Brain pericyte (primary cell): ENCODE results near the gene CARNS1.

Experiments
- DNase-seq: peaks from one replicate; pipeline ENCODE4 v3.0.0-alpha.2; 2012; ENCODE audit warnings: low read depth, low spot score

The CARNS1 gene

GRCh38 chr11:67375320-67376055 is 40.0 kb upstream of the CARNS1 start:
- no peak for DNase-seq

- no peak for DNase-seq
Observed at GRCh38 chr11:67376063-67376820, 39.2 kb upstream of the CARNS1 start.

GRCh38 chr11:67376873-67377808 is 38.3 kb upstream of the CARNS1 start:
- no peak for DNase-seq

- DNase-seq: no peak
Observed at GRCh38 chr11:67378544-67378943, 36.9 kb upstream of the CARNS1 start.

- DNase-seq: no peak
Observed at GRCh38 chr11:67379061-67380058, 36.1 kb upstream of the CARNS1 start.

- no peak for DNase-seq
Observed at GRCh38 chr11:67381244-67381972, 34.1 kb upstream of the CARNS1 start.

- no peak for DNase-seq
Observed at GRCh38 chr11:67382276-67383136, 33.0 kb upstream of the CARNS1 start.

GRCh38 chr11:67384851-67385366 is 30.6 kb upstream of the CARNS1 start:
- DNase-seq: no peak

- no peak for DNase-seq
Observed at GRCh38 chr11:67387069-67387468, 28.4 kb upstream of the CARNS1 start.

DNA sequence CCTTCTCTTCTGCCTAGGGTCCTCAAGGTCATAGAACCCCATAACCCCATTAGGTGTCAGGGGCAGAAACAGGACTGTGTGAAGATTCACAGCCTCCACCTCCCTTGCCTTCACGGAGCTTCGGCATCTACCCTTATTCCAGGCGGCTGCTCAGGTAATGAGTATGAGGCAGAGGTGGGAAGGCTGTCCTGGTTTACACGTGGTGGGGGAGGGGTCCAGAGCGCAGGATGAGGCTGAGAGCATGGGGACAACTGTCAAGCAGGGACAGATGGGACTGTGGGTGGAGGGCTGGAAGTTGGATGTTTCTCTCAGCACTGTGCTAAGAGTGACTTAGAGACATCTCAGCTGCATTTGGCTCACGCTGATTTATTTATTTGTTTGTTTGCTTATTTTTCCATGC is 28.0 kb upstream of the CARNS1 start:
- DNase-seq: no peak

DNA sequence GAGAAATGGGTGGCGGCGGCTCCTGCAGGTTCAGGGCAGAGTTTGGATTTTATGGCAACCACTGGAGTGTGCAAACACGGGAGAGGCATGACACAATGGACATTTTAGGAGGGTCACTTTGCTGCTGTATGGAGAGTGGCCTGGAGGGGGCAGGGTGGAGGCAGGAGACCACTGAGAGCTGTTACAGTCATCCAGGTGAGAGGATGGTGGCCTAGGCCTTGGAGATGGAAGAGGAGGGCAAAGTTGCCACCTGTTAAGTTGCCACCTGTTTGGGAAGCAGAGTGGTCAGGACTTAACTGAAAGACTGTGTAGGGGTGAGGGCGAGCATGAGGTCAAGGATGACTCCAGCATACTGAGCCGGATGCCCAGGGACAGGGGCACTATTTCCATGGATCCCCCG is 26.0 kb upstream of the CARNS1 start:
- DNase-seq: no peak

- no peak for DNase-seq
Observed at GRCh38 chr11:67390947-67391303, 24.6 kb upstream of the CARNS1 start.

DNA sequence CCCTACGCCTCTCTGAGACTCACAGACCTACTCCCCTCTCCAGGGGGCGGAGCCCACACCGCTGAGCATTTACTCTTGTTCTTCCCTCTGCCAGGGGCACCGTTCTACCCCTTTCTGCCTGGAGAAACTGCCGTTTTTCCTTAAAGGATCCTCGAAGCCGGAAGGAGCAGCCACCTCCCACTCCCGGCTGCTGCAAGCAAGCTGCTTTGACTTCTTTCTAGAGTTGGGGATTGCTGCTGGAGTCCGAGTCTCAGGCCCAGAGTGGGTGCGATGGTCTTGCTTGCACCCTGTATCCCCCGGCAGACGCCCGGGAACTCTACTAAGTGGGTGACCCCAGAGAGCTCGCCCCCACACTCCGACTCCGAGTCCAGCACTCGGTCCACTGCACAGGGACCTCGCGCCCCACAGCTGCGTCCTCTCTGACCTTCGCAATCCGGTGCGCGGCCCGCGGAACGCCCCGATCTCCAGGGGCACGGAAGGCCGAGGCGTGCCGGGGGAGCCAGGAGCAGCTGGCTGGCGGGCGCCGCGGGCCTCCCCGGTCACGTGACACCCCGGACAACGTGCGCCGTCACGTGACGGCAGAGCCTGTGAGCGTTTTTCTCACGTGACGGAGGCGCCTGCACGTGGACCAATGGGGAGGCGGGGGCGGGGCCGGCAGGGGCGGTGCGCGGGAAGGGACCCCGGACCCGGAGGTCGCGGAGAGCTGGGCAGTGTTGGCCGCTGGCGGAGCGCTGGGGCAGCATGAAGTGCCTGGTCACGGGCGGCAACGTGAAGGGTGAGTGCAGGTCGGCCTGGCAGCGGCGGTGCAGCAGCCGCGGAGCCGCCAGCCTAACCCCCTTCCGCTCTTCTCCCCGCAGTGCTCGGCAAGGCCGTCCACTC is 23.9 kb upstream of the CARNS1 start, which contains the start of gene RAD9A:
RAD9A (plus strand) TSS at position 683 of the 879 bp plus-strand sequence; CDS start at position 742, 59 bp downstream.
- DNase-seq: peak; percentile 68

DNA sequence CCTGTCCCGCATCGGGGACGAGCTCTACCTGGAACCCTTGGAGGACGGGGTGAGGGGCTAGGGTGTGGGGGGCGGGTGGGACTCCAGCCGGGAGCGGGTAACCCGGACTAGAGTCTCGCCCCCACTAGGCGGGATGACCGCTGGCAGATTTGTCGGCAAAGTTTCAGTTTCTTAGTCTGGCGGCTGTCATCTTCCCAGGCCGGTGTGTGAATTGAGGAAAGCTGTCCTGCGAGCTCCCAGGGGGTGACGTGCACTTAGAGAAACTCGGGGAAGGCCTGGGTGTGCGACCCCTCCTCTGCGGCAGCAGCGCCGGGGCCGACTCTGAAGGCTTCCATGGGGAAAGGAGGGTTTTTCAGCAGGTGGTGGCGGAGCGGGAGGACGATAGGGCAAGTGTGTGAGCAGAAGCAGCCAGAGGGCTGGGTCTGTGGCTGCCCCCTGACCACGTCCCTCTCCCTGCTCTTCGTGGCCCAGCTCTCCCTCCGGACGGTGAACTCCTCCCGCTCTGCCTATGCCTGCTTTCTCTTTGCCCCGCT is 23.2 kb upstream of the CARNS1 start:
- DNase-seq: no peak

DNA sequence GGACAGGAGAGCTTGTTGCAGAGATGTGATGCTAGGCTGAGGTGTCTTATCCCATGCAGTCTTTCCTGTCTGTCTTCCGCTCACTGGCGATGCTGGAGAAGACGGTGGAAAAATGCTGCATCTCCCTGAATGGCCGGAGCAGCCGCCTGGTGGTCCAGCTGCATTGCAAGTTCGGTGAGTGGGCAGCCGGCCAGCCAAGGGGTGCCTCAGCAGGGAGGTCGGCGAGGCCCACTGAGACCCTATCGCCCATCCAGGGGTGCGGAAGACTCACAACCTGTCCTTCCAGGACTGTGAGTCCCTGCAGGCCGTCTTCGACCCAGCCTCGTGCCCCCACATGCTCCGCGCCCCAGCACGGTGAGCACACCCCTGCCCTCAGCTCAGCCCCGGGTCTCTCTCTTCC is 22.0 kb upstream of the CARNS1 start:
- no peak for DNase-seq

DNA sequence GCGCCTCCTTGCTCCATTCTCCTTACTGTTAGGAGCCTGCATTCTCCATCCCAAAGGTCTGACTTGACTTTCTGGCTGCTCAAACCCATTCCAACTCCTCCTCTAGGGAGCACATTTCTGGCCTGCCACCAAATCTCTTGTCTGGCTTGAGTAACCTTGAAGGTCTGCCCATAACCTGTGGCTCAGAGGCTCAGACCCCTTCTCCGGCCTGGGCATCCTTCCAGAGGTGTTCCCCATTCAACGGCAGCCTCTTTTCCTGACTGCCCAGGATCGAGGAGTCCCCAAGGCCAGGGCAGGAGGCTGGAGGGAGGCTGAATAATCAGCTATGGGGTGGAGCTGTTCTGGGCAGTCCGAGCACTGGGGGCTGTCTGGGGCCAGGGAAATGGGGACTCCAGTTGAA is 21.5 kb upstream of the CARNS1 start:
- DNase-seq: no peak

DNA sequence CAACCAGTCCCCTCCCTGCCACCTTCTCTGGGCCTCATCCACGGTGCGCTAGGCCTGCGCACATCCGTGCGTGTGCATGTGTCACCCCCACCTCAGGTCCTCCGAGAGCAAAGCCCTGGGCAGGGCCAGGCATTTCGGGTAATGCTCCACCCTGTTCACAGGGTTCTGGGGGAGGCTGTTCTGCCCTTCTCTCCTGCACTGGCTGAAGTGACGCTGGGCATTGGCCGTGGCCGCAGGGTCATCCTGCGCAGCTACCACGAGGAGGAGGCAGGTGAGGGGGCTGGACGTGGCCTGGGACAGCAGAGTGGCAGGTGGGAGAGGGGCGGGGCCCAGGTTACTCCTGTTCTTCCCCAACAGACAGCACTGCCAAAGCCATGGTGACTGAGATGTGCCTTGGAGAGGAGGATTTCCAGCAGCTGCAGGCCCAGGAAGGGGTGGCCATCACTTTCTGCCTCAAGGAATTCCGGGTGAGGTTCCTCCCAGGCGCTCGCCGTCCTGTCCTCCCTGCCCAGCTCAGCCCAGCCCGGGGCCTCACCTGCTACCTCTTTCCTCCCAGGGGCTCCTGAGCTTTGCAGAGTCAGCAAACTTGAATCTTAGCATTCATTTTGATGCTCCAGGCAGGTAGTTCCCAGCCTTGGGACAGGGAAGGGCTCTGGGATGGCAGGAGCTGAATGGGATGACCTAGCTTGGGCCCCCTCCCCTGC is 19.8 kb upstream of the CARNS1 start:
- DNase-seq: no peak
